Measurements from ENCODE around the gene RAPGEF2.

GRCh38 chr4:159096434-159096833 lies 6.4 kb upstream of the RAPGEF2 start:
- TF ChIP-seq POLR2A (IDR thresholded peaks at IDR 0.05) (no peak), CTCF (IDR thresholded peaks at IDR 0.05) (no peak)
